Natural killer cell treated with Interleukin-12 subunit alpha and Interleukin-12 subunit beta and Interleukin-15 and Interleukin-18, amount 100 ng/mL, for 72 hours (primary cell): ENCODE results near the gene UBAC1. TPM values are rescaled to one million over a fixed set of nuclear protein-coding genes. Genes with fewer than 3 reads are reported as not detected.
A peak's percentile ranks its signal among the peaks of the same experiment; 100 is the strongest.
"Not testable (repeated sequence)": the region's sequence is repeated elsewhere in the genome, so short reads cannot be mapped to it uniquely, and the experiment has no call there.

Experiments used
- ATAC-seq, 2 donors: fragments of 150-1000 bp; cut with Tn5 transposase in 1 of 2; sonication (Bioruptor Pico), chemical (Tn5 transposase) in 1 of 2; 2 replicates each; pipeline ENCODE4 v1.10.0; 2021
- DNase-seq: peaks from one replicate; pipeline ENCODE4 v3.0.0; 2022; ENCODE audit warnings: low spot score
- H3K27ac Mint-ChIP-seq, 2 donors: 1 replicate in 1 of 2; 2 replicates in 1 of 2; pipeline ENCODE4 v1.8.0; 2022; ENCODE audit warnings: mixed read lengths in 2 of 2, mild to moderate bottlenecking in 1 of 2, moderate library complexity in 1 of 2
- H3K27me3 Mint-ChIP-seq, 2 donors: 1 replicate in 1 of 2; 2 replicates in 1 of 2; pipeline ENCODE4 v1.8.0; 2022; ENCODE audit warnings: mixed read lengths in 2 of 2
- H3K36me3 Mint-ChIP-seq: one replicate; pipeline ENCODE4 v1.8.0; 2022; ENCODE audit warnings: mixed read lengths
- H3K4me1 Mint-ChIP-seq, 2 donors: 1 replicate in 1 of 2; 2 replicates in 1 of 2; pipeline ENCODE4 v1.8.0; 2022; ENCODE audit warnings: low read depth in 2 of 2, mixed read lengths in 2 of 2, mild to moderate bottlenecking in 1 of 2
- H3K4me3 Mint-ChIP-seq: one replicate; pipeline ENCODE4 v1.8.0; 2022; ENCODE audit warnings: mixed read lengths
- H3K9me3 Mint-ChIP-seq: 2 replicates; pipeline ENCODE4 v1.8.0; 2022; ENCODE audit warnings: mixed read lengths
- total RNA-seq, 2 donors: library from RNA; stranded (reverse); gene quantifications; one replicate each; pipeline ENCODE4 v1.2.3, GENCODE V29; 2022

UBAC1 gene
- total RNA-seq, 2 donors from 2014 or later = 28.9 to 42.4 TPM

DNA sequence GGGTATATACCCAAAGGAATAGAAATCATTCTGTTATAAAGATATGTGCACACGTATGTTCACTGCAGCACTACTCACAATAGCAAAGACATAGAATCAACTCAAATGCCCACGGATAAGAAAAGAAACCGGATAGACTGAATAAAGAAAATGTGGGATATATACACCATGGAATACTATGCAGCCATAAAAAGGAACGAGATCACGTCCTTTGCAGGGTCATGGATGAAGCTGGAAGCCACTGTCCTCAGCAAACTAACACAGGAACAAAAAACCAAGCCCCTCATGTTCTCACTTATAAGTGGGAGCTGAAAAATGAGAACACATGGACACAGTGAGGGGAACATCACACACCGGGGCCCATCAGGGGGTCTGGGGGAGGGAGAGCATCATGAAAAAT, 17.6 kb downstream of the UBAC1 start:
- peaks cover 24% of the 10 kb centered on the region for H3K36me3 Mint-ChIP-seq
- not testable (repeated sequence) for H3K27me3 Mint-ChIP-seq, H3K4me3 Mint-ChIP-seq, H3K9me3 Mint-ChIP-seq, H3K27ac Mint-ChIP-seq, H3K4me1 Mint-ChIP-seq, DNase-seq, ATAC-seq

DNA sequence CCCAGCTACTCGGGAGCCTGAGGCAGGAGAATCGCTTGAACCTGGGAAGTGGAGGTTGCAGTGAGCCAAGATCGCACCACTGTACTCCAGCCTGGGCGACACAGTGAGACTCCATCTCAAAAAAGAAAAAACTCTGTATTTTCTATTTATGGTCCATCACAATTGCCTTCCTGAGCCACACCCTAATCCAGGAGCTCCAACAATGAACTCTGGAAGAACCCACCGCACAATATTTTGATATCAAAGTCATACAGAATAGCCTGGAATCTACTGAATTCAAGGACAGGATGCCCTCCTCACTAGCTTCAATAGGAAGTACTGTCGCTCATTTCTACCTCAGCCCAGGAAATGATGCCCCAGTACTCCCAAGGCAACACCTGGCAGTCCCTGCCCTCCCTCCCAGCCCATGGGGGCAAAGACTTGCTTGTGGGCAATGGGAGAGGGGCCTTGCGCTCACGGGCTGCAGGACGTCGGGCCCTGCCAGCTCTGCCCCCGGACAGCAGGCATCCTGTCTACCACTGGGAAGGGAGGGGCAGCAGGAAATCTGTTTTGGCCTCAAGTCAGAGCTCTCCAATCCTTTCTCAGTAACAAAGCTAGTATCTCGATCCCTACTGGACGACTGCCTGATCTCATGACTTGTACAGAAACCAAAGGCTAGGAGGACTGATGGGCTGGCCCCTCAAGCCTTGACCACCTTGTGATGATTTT, 19.7 kb downstream of the UBAC1 start:
- Mint-ChIP-seq H3K4me1 (peaks cover 8 to 15% of the 10 kb centered on the region in 2 donors), H3K4me3 (no peak overlapping the region)

DNA sequence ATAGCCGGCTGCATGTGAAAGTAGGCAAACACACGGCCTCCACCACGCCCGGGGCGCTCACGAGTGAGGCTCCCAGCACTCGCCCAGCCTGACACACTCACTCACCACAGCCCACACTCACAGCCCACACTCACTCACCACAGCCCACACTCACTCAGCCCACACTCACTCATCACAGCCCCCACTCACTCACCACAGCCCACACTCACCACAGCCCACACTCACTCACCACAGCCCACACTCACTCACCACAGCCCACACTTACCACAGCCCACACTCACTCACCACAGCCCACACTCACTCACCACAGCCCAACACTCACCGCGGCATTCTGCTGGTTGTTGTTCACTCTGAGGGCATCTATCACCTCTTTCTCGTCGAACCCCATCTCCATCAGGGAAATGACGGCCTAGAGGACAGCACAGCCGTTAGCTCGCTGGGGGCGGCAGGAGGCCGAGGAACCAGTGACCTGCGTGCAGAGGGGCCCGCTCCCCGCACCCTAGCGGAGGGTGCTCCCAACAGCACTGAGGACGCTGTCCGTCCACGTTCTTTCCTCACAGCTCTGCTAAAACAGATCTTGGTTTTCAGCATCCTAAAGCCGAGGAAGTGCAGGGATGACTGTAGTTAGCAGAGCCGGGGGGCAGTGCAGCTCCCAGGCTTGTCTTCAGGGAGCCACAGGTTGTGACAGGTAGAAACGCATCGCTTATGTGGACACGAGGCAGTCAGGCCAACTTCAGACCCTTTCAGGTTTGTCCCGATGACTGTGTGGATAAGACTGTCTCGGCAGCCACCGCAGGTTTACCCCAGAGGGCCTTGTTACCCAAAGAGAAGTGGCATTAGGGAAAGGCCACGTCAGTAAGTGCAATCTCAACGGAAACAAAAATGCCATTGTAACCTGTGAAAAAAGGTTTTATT, 21.6 kb downstream of the UBAC1 start:
- ATAC-seq (peak; percentile 93), DNase-seq (no peak)
- Mint-ChIP-seq H3K27ac (peak overlapping the region; percentile 79 to 85), H3K9me3 (peaks cover 5% of the 10 kb centered on the region), H3K4me1 (peaks cover 8 to 15% of the 10 kb centered on the region in 2 donors), H3K4me3 (peak overlapping the region; percentile 63), H3K27me3 (no peaks in the 10 kb centered on the region), H3K36me3 (peaks cover 29% of the 10 kb centered on the region)

More for the DNA sequence above, 19.7 kb downstream of the UBAC1 start:
- Mint-ChIP-seq H3K36me3 (peaks cover 22% of the 10 kb centered on the region), H3K27me3 (no peaks in the 10 kb centered on the region), H3K27ac (no peak overlapping the region), H3K9me3 (peaks cover 5% of the 10 kb centered on the region)
- DNase-seq (no peak), ATAC-seq (no peak)

DNA sequence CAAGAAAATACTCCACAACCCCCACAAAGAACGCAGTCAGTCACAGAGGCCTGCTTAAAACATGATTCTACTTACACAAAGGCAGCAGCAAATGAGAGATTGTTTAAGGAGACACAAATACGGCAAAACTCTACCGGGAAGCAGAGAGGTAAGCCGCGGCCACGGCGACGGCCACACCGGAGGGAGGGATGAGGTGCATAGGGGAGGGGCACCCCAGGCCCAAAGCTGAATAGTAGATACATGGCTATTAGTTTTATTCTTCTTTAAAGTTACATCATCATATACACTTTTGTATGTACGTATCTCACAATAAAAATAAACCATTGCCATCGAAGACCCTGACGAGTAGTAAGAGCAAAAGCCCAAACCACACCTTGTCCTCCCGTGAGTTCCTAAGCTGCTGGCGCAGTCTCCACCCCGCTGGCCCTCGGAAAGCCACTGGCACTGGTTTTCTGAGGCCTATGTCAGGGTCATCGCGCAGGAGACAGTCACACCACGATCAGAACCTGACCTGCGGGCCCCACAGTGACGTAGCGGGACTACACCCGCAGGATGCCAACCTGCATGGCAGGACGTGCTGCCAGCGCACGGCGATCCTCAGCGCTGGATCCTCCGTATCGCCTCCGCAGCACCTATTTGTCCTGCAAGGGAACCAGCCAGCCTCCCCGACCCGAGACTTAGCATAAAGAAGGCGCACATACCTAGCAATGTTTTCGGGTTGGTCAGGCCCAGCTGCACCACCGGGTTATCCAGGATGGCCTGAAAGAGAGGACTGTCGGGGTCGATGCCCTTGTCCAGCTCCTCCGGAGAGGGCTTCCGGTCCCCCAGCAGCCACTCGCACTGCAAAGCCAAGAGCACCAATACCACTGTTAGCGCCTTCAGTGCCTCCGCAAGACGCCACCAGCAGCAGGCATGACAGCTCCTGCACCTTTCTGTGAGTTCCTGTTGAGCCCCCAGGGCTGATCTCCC, 23.4 kb downstream of the UBAC1 start:
- DNase-seq (no peak), ATAC-seq (no peak)
- peaks cover 5% of the 10 kb centered on the region for H3K9me3 Mint-ChIP-seq
- no peak overlapping the region for H3K4me3 Mint-ChIP-seq
- peaks cover 27% of the 10 kb centered on the region for H3K36me3 Mint-ChIP-seq
- H3K27ac Mint-ChIP-seq = no peak overlapping the region
- peaks cover 8 to 17% of the 10 kb centered on the region in 2 donors for H3K4me1 Mint-ChIP-seq
- no peaks in the 10 kb centered on the region for H3K27me3 Mint-ChIP-seq

DNA sequence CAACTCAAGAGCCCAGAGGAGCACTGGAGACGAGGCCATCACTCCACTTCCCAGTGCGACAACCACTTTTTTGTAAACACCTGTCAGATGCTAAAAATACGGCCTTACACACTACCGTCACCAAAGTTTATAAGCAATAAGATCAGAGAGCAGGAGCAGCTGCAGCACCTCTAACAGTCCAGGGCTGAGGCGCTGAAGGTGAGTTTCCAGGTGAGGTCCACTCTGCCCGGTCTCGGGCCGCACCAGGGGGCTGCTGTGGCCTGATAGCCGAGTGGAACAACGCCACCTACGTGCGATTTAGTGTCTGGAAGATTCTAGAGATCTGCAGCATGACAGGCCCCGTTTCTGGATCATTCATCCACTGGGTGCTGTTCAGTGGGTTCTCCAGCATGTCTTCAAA, 28.1 kb downstream of the UBAC1 start:
- no peak overlapping the region for H3K27ac Mint-ChIP-seq
- no peak overlapping the region for H3K4me3 Mint-ChIP-seq
- peaks cover under 1 to 6% of the 10 kb centered on the region in 2 donors for H3K4me1 Mint-ChIP-seq
- no peak for ATAC-seq
- no peaks in the 10 kb centered on the region for H3K27me3 Mint-ChIP-seq
- H3K9me3 Mint-ChIP-seq = no peaks in the 10 kb centered on the region
- H3K36me3 Mint-ChIP-seq = peaks cover 20% of the 10 kb centered on the region
- DNase-seq = no peak

DNA sequence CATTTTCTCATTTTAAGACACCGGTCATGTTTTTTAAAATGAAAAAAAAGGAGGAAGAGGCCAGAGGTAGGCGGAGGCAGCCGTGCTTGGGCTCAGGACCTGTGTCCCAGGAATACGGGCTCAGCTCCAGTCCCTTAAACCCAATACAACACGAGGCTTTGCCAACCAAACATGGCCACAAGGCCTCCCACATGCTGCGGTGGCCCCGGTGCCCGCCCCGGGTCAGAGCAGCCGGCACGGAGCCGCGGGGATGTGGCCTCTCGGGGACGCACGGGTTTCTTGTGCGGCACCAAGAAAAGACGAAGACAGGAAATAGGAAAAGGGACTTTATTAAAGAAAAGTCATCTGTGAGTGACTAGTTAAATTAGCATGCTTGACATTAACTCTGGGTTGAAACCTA, 28.5 kb downstream of the UBAC1 start:
- ATAC-seq = no peak
- Mint-ChIP-seq H3K9me3 (no peaks in the 10 kb centered on the region), H3K27me3 (no peaks in the 10 kb centered on the region), H3K4me3 (no peak overlapping the region), H3K4me1 (peaks cover 5 to 10% of the 10 kb centered on the region in 2 donors), H3K36me3 (peaks cover 20% of the 10 kb centered on the region), H3K27ac (no peak overlapping the region)
- no peak for DNase-seq

DNA sequence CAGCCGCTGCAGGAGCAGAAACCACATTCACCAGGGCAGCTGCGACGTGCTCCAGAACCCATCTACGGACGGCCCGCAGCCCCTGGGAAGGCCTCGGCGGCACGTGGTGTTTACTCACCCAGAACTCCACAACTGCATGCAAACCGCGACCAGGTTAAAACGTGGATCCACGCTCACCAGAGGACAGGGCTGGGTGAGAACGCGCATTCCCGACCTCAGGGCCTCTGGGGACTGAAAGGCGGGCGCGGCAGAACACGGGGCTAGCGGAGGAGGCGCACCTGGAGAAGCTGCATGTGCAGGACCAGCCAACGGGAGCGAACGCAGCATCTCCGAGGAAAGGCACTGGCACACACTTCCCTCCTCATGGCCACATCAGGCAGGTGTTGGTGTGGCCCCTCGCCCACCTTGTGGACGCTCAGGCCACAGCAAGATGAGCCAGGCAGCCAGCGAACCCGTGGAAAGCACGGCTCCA, 29.8 kb downstream of the UBAC1 start:
- ATAC-seq (no peak), DNase-seq (no peak)
- no peaks in the 10 kb centered on the region for H3K27me3 Mint-ChIP-seq
- H3K4me1 Mint-ChIP-seq = peaks cover 7 to 8% of the 10 kb centered on the region in 2 donors
- no peak overlapping the region for H3K27ac Mint-ChIP-seq
- peaks cover 16% of the 10 kb centered on the region for H3K36me3 Mint-ChIP-seq
- H3K4me3 Mint-ChIP-seq = no peak overlapping the region
- H3K9me3 Mint-ChIP-seq = no peaks in the 10 kb centered on the region

GRCh38 chr9:135930446-135931345, 30.5 kb downstream of the UBAC1 start:
- no peak for DNase-seq
- Mint-ChIP-seq H3K36me3 (peaks cover 15% of the 10 kb centered on the region), H3K4me3 (no peak overlapping the region), H3K4me1 (peaks cover 7 to 8% of the 10 kb centered on the region in 2 donors), H3K27ac (no peak overlapping the region), H3K9me3 (no peaks in the 10 kb centered on the region), H3K27me3 (no peaks in the 10 kb centered on the region)
- ATAC-seq = no peak

- peaks cover 9% of the 10 kb centered on the region for H3K36me3 Mint-ChIP-seq
- DNase-seq (no peak), ATAC-seq (no peak)
- H3K27ac Mint-ChIP-seq = no peak overlapping the region
- H3K4me3 Mint-ChIP-seq = no peak overlapping the region
- peaks cover 7 to 12% of the 10 kb centered on the region in 2 donors for H3K4me1 Mint-ChIP-seq
- H3K9me3 Mint-ChIP-seq = no peaks in the 10 kb centered on the region
- no peaks in the 10 kb centered on the region for H3K27me3 Mint-ChIP-seq
These were observed 31.3 kb downstream of the UBAC1 start for GRCh38 chr9:135929656-135930445.

DNA sequence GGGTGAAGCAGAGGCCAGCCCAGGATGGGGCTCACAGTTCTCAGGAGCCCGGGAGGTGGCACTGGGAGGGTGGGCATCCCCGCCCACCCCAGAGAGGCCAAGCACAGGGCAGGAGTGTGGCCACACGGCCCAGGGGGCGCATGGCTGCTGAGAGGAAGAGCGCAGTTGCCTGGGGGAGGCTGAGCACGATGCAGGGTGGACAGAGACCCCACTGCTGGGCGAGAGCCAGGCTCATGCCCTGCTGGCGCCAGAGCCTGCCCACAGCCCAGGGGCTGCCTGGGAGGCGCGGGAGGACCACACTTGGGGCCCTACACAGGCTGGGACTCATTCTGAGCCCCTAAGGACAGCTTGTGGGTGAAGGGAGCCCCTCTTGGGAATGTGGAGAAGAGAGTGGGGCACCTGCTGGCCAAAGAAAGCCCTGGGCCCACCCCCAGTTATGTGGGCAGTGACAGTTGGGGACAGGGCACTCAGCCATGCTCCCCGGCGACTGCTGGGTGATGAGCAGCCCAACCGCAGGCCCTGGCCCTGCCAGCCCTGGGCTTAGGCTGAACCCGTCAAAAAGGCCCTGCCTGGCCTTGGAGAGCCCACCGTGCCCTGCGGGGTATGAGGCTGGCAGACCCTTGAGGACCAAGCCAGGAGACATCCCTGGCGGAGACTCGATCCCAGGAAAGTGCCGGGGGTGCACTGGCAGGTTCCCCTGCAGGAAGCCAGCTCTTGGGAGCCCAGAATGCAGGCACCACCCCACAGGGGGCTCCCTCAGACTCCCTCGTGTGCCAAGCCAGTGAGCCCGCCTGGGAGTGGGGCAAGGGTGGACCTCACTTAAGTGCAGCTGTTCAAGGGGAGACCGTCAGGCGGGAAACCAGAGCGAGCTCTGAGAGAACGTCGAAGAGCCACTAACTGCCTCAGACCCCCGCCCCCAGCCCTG, 32.2 kb downstream of the UBAC1 start:
- Mint-ChIP-seq H3K4me3 (no peak overlapping the region), H3K36me3 (peaks cover 9% of the 10 kb centered on the region), H3K9me3 (no peaks in the 10 kb centered on the region), H3K27ac (no peak overlapping the region), H3K4me1 (peaks cover 7 to 12% of the 10 kb centered on the region in 2 donors), H3K27me3 (no peaks in the 10 kb centered on the region)
- DNase-seq = no peak
- no peak for ATAC-seq

- Mint-ChIP-seq H3K27me3 (no peaks in the 10 kb centered on the region), H3K27ac (no peak overlapping the region), H3K36me3 (peaks cover 9% of the 10 kb centered on the region), H3K4me3 (no peak overlapping the region), H3K9me3 (no peaks in the 10 kb centered on the region), H3K4me1 (peaks cover 7 to 12% of the 10 kb centered on the region in 2 donors)
- no peak for DNase-seq
- ATAC-seq = no peak
These were observed 33.0 kb downstream of the UBAC1 start for GRCh38 chr9:135928074-135928730.
